ENCODE results near the gene UNC5B. TPM values are rescaled to one million over a fixed set of nuclear protein-coding genes. Genes with fewer than 3 reads are reported as not detected.

The UNC5B gene
- polyA plus RNA-seq, 3 donors, result 0.04 to 0.72 TPM; not detected in 1

- peaks cover 0 to 6% of the 10 kb centered on the region in 2 donors for H3K4me1 ChIP-seq (ENCODE audit: control insufficient read depth in 1 of 2, insufficient read depth in 2 of 2, low read length in 2 of 2)
- no peak overlapping the region for H3K27ac ChIP-seq (ENCODE audit: low read depth in 1 of 2, low read length in 2 of 2)
- no peaks in the 10 kb centered on the region for H4K20me1 ChIP-seq (ENCODE audit: insufficient read depth, low read length)
- H3K4me3 ChIP-seq (replicated peaks in 1 of 3; ENCODE audit: low read depth in 2 of 3, low read length in 3 of 3), result no peak overlapping the region
- no peak overlapping the region for H2AFZ ChIP-seq (ENCODE audit: insufficient read depth, low read depth, low read length, poor library complexity, severe bottlenecking)
- no peak for TF ChIP-seq CTCF (IDR thresholded peaks at IDR 0.05)
- Mint-ChIP-seq H3K9me3 (peaks cover 0 to 6% (median 0%) of the 10 kb centered on the region in 7 donors), H3K4me3 (no peak overlapping the region), H3K27me3 (ENCODE audit: low read depth in 3 of 3) (peaks cover 0 to 6% (median 0%) of the 10 kb centered on the region in 3 donors), H3K36me3 (no peaks in the 10 kb centered on the region), H3K27ac (peak overlapping the region in 1 of 7 donors; percentile 14), H3K4me1 (peaks cover 20% of the 10 kb centered on the region)
- H3K27me3 ChIP-seq (ENCODE audit: control insufficient read depth in 2 of 2, insufficient read depth in 2 of 2, low read length in 2 of 2), result no peaks in the 10 kb centered on the region
- no peak overlapping the region for H3K4me2 ChIP-seq (replicated peaks; ENCODE audit: extremely low read depth, low read length, poor library complexity, severe bottlenecking)
- DNase-seq, result no peak
- no peak overlapping the region for H3K9ac ChIP-seq (ENCODE audit: insufficient read depth, low read length, poor library complexity, severe bottlenecking)
- H3K36me3 ChIP-seq (replicated peaks in 1 of 2; ENCODE audit: control insufficient read depth in 1 of 2, insufficient read depth in 2 of 2, low read length in 2 of 2), result no peaks in the 10 kb centered on the region
- H3K79me2 ChIP-seq (ENCODE audit: insufficient read depth, low read length), result no peaks in the 10 kb centered on the region
- WGBS (ENCODE audit: insufficient coverage), result 100% methylated on average over 2 of the region's 3 CpGs
- intact Hi-C loops (cut with micrococcal nuclease), result no loop called here
- H3K9me3 ChIP-seq (replicated peaks in 1 of 2; ENCODE audit: control insufficient read depth in 1 of 2, insufficient read depth in 1 of 2, low read length in 2 of 2), result no peaks in the 10 kb centered on the region
Observed at GRCh38 chr10:71306979-71307378, 94.6 kb downstream of the UNC5B start.

- no peak overlapping the region for H3K4me3 ChIP-seq (replicated peaks in 1 of 3; ENCODE audit: low read depth in 2 of 3, low read length in 3 of 3)
- H3K27ac Mint-ChIP-seq, result peak overlapping the region in 1 of 7 donors; percentile 14
- no peaks in the 10 kb centered on the region for H3K36me3 Mint-ChIP-seq
- no peak overlapping the region for H3K4me3 Mint-ChIP-seq
- no peaks in the 10 kb centered on the region for H3K9me3 ChIP-seq (replicated peaks in 1 of 2; ENCODE audit: control insufficient read depth in 1 of 2, insufficient read depth in 1 of 2, low read length in 2 of 2)
- no peaks in the 10 kb centered on the region for H3K36me3 ChIP-seq (replicated peaks in 1 of 2; ENCODE audit: control insufficient read depth in 1 of 2, insufficient read depth in 2 of 2, low read length in 2 of 2)
- intact Hi-C loops (cut with micrococcal nuclease), result no loop called here
- peaks cover 0 to 6% (median 0%) of the 10 kb centered on the region in 7 donors for H3K9me3 Mint-ChIP-seq
- no peak overlapping the region for H3K27ac ChIP-seq (ENCODE audit: low read depth in 1 of 2, low read length in 2 of 2)
- no peak for DNase-seq
- no peak for TF ChIP-seq CTCF (IDR thresholded peaks at IDR 0.05)
- no peaks in the 10 kb centered on the region for H4K20me1 ChIP-seq (ENCODE audit: insufficient read depth, low read length)
- H3K4me1 Mint-ChIP-seq, result peaks cover 20% of the 10 kb centered on the region
- H3K4me1 ChIP-seq (ENCODE audit: control insufficient read depth in 1 of 2, insufficient read depth in 2 of 2, low read length in 2 of 2), result peaks cover 0 to 6% of the 10 kb centered on the region in 2 donors
- H3K9ac ChIP-seq (ENCODE audit: insufficient read depth, low read length, poor library complexity, severe bottlenecking), result no peak overlapping the region
- H3K27me3 Mint-ChIP-seq (ENCODE audit: low read depth in 3 of 3), result peaks cover 0 to 6% (median 0%) of the 10 kb centered on the region in 3 donors
- no peaks in the 10 kb centered on the region for H3K79me2 ChIP-seq (ENCODE audit: insufficient read depth, low read length)
- H3K4me2 ChIP-seq (replicated peaks; ENCODE audit: extremely low read depth, low read length, poor library complexity, severe bottlenecking), result no peak overlapping the region
- no peak overlapping the region for H2AFZ ChIP-seq (ENCODE audit: insufficient read depth, low read depth, low read length, poor library complexity, severe bottlenecking)
- H3K27me3 ChIP-seq (ENCODE audit: control insufficient read depth in 2 of 2, insufficient read depth in 2 of 2, low read length in 2 of 2), result no peaks in the 10 kb centered on the region
- WGBS (ENCODE audit: insufficient coverage), result 100% methylated on average over 3 of the region's 8 CpGs
Observed at GRCh38 chr10:71307469-71308085, 95.2 kb downstream of the UNC5B start.

All from CD14-positive monocyte (primary cell).